ENCODE results near the gene SPINK5.
"Not testable (repeated sequence)": the region's sequence is repeated elsewhere in the genome, so short reads cannot be mapped to it uniquely, and the experiment has no call there.

Gene SPINK5

GRCh38 chr5:148063861-148064260 lies at the start of gene SPINK5:
TSS of gene SPINK5 (plus strand) at chr5:148063980. CDS start at chr5:148064045, 65 bp downstream.
- DNase-seq: no peak

DNA sequence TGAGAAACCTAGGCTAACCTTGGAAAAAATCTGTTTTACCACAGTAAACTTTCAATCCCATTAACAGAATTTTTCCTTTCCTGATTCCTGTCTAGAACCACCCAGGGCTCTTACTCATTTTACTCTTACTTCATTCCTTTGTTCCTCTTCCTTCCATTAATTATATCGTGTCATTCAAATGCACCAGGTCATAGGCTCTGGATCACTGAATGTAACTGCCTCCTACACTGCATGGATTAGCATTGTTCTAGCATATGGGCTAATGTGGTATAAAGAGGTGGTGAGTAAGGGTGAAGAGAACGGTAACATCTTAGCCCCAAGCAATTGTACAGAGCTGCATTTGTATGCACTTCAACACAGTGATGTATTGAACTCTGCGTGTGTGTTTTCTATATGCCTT lies 49.5 kb upstream of the SPINK5 start:
- no peak for DNase-seq

DNA sequence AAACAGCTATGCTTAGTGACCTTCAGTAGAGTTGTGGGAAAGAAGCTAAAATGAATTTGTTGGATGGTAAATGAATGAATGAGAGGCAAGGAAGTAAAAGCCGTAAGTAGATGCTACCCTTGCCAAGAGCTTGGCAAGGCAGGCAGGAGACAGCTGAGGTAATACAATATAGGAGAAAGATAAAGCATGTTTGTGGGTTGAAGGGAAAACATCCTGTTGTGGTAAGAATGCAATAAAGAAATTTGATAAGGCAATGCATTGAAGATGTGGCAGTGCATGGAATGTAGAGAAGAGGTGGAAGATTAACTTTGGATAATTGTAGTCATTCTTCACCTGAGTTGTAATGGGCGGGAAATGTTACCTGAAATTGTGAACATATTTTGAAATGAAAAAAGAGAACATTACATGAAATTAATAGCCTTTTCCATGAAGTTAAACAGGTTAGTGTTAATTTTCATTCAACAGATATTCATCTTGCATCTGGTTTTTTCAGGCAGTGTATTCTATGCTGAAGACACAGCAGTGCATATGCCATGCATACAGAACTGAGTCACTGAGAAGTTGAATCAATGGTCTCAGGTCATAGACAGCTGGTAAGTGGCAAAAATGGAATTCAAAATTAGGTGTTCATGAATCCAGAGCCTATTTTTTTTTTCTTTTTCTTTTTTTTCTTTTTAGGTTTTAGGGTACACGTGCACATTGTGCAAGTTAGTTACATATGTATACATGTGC lies 43.4 kb upstream of the SPINK5 start:
- no peak for DNase-seq

- no peak for DNase-seq
Measured at GRCh38 chr5:148027505-148027904, 36.3 kb upstream of the SPINK5 start.

- no peak for DNase-seq
Measured at GRCh38 chr5:148029131-148029530, 34.6 kb upstream of the SPINK5 start.

DNA sequence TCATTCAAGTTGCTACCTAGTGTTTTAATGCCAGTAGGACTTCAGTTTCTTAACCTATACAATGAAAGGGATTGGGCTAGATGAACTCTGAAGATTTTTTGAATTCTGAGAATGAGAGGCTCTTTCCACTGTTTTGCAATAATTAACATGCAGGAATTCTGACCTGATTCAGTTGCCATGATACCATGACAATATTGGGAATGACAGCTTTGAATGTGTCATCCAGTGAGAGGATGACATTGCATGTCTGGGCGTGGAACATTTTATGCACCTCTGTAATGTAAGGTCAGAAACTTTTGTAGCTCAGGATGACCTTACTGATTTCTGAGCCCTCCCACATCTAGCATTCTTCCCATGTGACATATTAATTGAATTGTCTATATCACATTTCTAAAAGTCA lies 30.6 kb upstream of the SPINK5 start:
- no peak for DNase-seq

GRCh38 chr5:148035676-148036075 lies 28.1 kb upstream of the SPINK5 start:
- DNase-seq: no peak

DNA sequence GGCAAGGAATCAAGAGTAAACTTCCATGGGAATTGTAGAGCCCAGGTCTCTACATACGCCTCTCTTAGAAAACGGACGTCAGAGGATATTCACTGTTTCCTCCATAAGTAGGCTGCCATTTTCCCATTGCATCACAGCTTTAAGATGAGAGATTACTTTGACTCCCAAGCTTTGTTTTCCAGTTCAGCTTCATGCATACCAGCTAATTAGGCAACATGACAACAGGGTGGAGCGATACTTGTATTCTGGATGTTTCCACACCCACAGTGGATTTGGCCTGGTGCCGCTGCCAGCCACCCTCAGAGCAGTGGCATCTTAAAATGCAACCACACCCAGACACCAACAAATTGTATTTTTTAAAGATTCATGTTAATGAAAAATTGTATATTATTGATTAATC lies 20.9 kb upstream of the SPINK5 start:
- no peak for DNase-seq

- DNase-seq: no peak
Measured at GRCh38 chr5:148043705-148044104, 20.1 kb upstream of the SPINK5 start.

GRCh38 chr5:148055160-148055559 lies 8.6 kb upstream of the SPINK5 start:
- not testable (repeated sequence) for DNase-seq

DNA sequence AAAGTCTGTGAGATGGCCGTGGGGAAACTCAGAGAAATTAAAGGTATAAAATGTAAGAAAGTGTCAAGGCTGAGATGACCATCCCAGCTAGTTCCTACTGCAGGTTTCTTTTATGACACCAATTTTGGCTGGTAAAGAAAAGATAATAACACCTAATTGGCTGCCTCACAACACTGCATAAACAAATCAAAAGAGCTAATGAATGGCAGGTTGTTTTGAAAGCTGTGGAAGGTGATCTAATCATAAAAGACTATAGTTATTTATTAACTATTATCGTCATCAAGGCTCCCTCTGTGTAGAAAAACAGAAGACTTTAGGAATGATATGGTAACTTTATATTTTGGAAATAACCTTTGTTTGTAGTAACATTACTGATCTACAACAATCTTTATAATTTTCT lies 3.5 kb upstream of the SPINK5 start:
- no peak for DNase-seq

DNA sequence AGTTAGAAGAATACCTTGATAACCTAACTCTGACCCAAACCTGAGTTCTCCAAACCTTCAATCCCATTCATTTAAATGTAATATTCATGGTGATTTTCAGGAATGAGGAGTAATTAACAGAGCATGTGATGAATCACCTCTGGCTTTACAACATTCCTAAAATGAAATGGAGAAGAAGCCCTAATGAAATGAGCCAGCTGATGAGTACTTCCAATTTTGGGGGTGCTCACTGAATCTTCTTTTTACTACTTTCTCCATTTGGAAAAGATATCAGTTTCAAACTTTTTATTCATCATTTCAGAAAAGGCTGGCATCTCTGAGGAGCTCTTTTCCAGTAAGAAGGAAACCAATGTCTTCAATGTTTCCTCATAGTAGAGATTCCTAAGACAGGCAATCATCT lies 2.9 kb upstream of the SPINK5 start:
- no peak for DNase-seq

DNA sequence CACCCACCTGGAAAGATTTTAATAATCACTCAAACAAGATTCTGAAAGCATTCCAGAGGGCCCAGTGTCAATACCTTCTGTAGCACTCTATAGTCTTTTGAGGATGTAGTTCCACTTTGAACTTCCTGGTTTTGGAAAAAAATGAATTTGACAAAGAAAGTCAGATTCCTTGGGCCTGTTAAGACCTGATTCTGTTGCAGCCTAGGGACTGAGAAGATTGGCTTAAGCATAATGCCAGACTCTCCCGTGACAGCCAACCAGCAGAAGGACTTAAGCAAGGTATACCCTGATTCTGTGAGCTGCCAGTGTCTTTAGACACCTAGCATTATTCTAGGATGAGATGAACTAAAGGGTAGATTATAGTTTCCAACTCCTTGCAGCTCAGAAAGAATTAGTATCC lies 6.8 kb downstream of the SPINK5 start:
- no peak for DNase-seq

- no peak for DNase-seq
Measured at GRCh38 chr5:148072207-148072606, 8.4 kb downstream of the SPINK5 start.

DNA sequence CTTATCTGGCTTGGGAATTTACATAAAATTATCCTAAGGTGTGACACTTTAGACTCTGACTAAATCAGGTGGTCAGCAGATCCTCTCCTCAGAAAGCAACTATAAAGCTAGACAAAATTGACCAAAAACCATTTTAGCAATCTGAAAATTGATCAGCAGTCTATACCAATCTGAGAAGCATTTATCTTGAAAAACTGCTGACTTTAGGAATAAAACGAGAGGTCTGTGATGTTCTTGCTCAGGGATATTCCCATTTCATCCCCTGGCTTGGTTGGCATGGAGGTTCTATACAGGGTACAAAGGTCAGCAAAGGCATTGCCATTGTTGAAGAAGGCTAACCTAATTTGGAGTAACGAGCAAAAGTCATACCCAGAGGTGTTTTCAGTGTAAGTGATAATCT lies 11.7 kb downstream of the SPINK5 start:
- no peak for DNase-seq

- DNase-seq: no peak
Measured at GRCh38 chr5:148083203-148083602, 19.4 kb downstream of the SPINK5 start.

DNA sequence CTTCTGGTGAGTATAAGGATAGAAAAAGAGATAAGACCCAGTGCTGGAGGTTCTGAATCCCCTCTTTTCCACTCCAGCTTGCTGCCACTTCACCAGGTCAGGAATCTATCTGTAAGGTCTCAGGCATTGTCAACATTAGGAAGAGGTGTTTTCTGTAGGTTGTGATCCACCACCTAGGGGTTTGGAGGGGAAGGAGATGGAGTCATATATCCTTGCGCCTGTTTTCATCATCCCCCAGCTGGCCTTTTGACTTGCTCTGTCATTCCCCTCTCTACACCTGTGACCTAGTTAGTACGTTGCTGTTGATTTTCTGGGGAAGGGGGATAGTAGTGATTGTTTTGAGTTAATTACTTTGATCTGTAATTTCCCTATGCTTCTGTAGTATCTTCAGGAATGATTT lies 20.5 kb downstream of the SPINK5 start:
- DNase-seq: no peak

- no peak for DNase-seq
Measured at GRCh38 chr5:148085310-148085709, 21.5 kb downstream of the SPINK5 start.

- DNase-seq: no peak
Measured at GRCh38 chr5:148085977-148086705, 22.4 kb downstream of the SPINK5 start.

- DNase-seq: no peak
Measured at GRCh38 chr5:148090146-148090772, 26.5 kb downstream of the SPINK5 start.

GRCh38 chr5:148090773-148091250 lies 27.0 kb downstream of the SPINK5 start:
- no peak for DNase-seq

GRCh38 chr5:148091991-148092964 lies 28.5 kb downstream of the SPINK5 start:
- no peak for DNase-seq

- DNase-seq: no peak
Measured at GRCh38 chr5:148094336-148094735, 30.6 kb downstream of the SPINK5 start.
